Smooth muscle cell (in vitro differentiated cells): ENCODE measurements around the gene ATG9B. TPM values are rescaled to one million over a fixed set of nuclear protein-coding genes. Genes with fewer than 3 reads are reported as not detected.

Experiments used
- DNase-seq: peaks from one replicate; lab custom pipeline; 2025; ENCODE audit not compliant: unreplicated experiment; lab: John Stamatoyannopoulos, UW
- H2AFZ ChIP-seq: fragments of 200-600 bp; sonication (generic); 2 replicates; pipeline ENCODE4 v1.6.0; 2016; ENCODE audit warnings: antibody characterized with exemption, low read depth, mild to moderate bottlenecking
- H3F3A ChIP-seq: fragments of 200-600 bp; sonication (generic); 2 replicates; pipeline ENCODE4 v1.6.0; 2017; ENCODE audit warnings: antibody characterized with exemption, low read depth
- H3K27ac ChIP-seq: fragments of 200-600 bp; sonication (generic); 2 replicates; pipeline ENCODE4 v1.5.1; 2016; ENCODE audit warnings: low read depth, mild to moderate bottlenecking
- H3K27me3 ChIP-seq: fragments of 200-600 bp; sonication (generic); 2 replicates; pipeline ENCODE4 v1.6.1; 2016; ENCODE audit warnings: low read depth, mild to moderate bottlenecking
- H3K36me3 ChIP-seq: fragments of 200-600 bp; sonication (generic); 2 replicates; pipeline ENCODE4 v1.5.1; 2016; ENCODE audit warnings: low read depth
- H3K4me1 ChIP-seq: fragments of 200-600 bp; sonication (generic); 2 replicates; pipeline ENCODE4 v1.5.1; 2016; ENCODE audit warnings: low read depth
- H3K4me2 ChIP-seq: fragments of 200-600 bp; sonication (generic); 2 replicates; pipeline ENCODE4 v1.6.0; 2016; ENCODE audit warnings: mild to moderate bottlenecking
- H3K4me3 ChIP-seq: fragments of 200-600 bp; sonication (generic); 2 replicates; pipeline ENCODE4 v1.5.1; 2016; ENCODE audit warnings: mild to moderate bottlenecking
- H3K79me2 ChIP-seq: fragments of 200-600 bp; sonication (generic); 2 replicates; pipeline ENCODE4 v1.6.0; 2016; ENCODE audit warnings: low read depth, mild to moderate bottlenecking
- H3K9ac ChIP-seq: fragments of 200-600 bp; sonication (generic); 2 replicates; pipeline ENCODE4 v1.6.0; 2016; ENCODE audit warnings: low read depth
- H3K9me3 ChIP-seq: fragments of 200-600 bp; sonication (generic); replicated peaks from 2 replicates; pipeline ENCODE4 v1.5.1; 2016; ENCODE audit warnings: low read depth
- H4K20me1 ChIP-seq: fragments of 200-600 bp; sonication (generic); 2 replicates; pipeline ENCODE4 v1.6.0; 2016; ENCODE audit warnings: low read depth
- CTCF ChIP-seq: fragments of 200-600 bp; sonication (generic); IDR thresholded peaks from 2 replicates; pipeline ENCODE4 v1.5.1; 2017; ENCODE audit warnings: borderline replicate concordance, mild to moderate bottlenecking, antibody characterized with exemption; ENCODE audit not compliant: insufficient read depth, poor library complexity, severe bottlenecking
- WGBS: methylation state at CpG from one replicate; pipeline ENCODE4 v1.1.7; 2016; ENCODE audit warnings: low lambda C conversion rate; 5-methylcytosine and 5-hydroxymethylcytosine counted together
- polyA plus RNA-seq: library from polyadenylated mRNA; unstranded; fragments of >200 nt; fragmentation: Nextera tagmentation; extraction: Ambion mirVana; gene quantifications from 2 replicates; pipeline ENCODE4 v1.2.1, GENCODE V29; 2016
- total RNA-seq: library from RNA; depleted of rRNA; stranded (reverse); fragments of >200 nt; gene quantifications from 2 replicates; pipeline ENCODE4 v1.2.3, GENCODE V29; 2014

Gene ATG9B
- total and polyA plus RNA-seq, 2 experiments from 2014 or later: 2.6 to 6.5 TPM

GRCh38 chr7:151006590-151007300, 17.5 kb downstream of the ATG9B start:
- peaks cover 6% of the 10 kb centered on the region for H3F3A ChIP-seq
- no peak for TF ChIP-seq CTCF
- no peak for DNase-seq
- no peaks in the 10 kb centered on the region for H3K9me3 ChIP-seq
- no peaks in the 10 kb centered on the region for H3K79me2 ChIP-seq
- H3K4me1 ChIP-seq: peaks cover 24% of the 10 kb centered on the region
- H3K27ac ChIP-seq: no peak overlapping the region
- 90% methylated on average over 23 of the region's 23 CpGs for WGBS
- no peak overlapping the region for H3K4me2 ChIP-seq
- H3K9ac ChIP-seq: no peak overlapping the region
- no peak overlapping the region for H3K4me3 ChIP-seq
- no peaks in the 10 kb centered on the region for H3K36me3 ChIP-seq
- H2AFZ ChIP-seq: no peak overlapping the region
- no peaks in the 10 kb centered on the region for H3K27me3 ChIP-seq
- no peaks in the 10 kb centered on the region for H4K20me1 ChIP-seq

GRCh38 chr7:151005566-151005965, 18.7 kb downstream of the ATG9B start:
- no peak for TF ChIP-seq CTCF
- Histone ChIP-seq H3K9me3 (no peaks in the 10 kb centered on the region), H2AFZ (no peak overlapping the region), H3K4me3 (no peak overlapping the region), H3K79me2 (no peaks in the 10 kb centered on the region), H3K9ac (no peak overlapping the region), H3K4me1 (peaks cover 16% of the 10 kb centered on the region), H3K27ac (no peak overlapping the region), H3K36me3 (no peaks in the 10 kb centered on the region), H3F3A (peaks cover 2% of the 10 kb centered on the region), H3K27me3 (no peaks in the 10 kb centered on the region), H4K20me1 (no peaks in the 10 kb centered on the region), H3K4me2 (no peak overlapping the region)
- 93% methylated on average over 9 of the region's 9 CpGs for WGBS
- no peak for DNase-seq

- no peak overlapping the region for H3K4me3 ChIP-seq
- no peak overlapping the region for H3K4me2 ChIP-seq
- H3K9me3 ChIP-seq: no peaks in the 10 kb centered on the region
- H3K27ac ChIP-seq: no peak overlapping the region
- H3K4me1 ChIP-seq: peaks cover 3% of the 10 kb centered on the region
- no peak for TF ChIP-seq CTCF
- H3K9ac ChIP-seq: no peak overlapping the region
- H3K27me3 ChIP-seq: no peaks in the 10 kb centered on the region
- 88% methylated on average over 12 of the region's 12 CpGs for whole genome bisulfite sequencing
- no peak overlapping the region for H2AFZ ChIP-seq
- DNase-seq: no peak
- H3K36me3 ChIP-seq: no peaks in the 10 kb centered on the region
- no peaks in the 10 kb centered on the region for H4K20me1 ChIP-seq
- no peaks in the 10 kb centered on the region for H3K79me2 ChIP-seq
- no peaks in the 10 kb centered on the region for H3F3A ChIP-seq
Observed at GRCh38 chr7:151003572-151003971, 20.7 kb downstream of the ATG9B start.

GRCh38 chr7:151001546-151001945, 22.7 kb downstream of the ATG9B start:
- no peak overlapping the region for H3K4me2 ChIP-seq
- no peaks in the 10 kb centered on the region for H4K20me1 ChIP-seq
- no peaks in the 10 kb centered on the region for H3K27me3 ChIP-seq
- H3K9ac ChIP-seq: no peak overlapping the region
- H3K4me3 ChIP-seq: no peak overlapping the region
- H3K36me3 ChIP-seq: no peaks in the 10 kb centered on the region
- no peaks in the 10 kb centered on the region for H3F3A ChIP-seq
- no peak overlapping the region for H3K27ac ChIP-seq
- H3K79me2 ChIP-seq: no peaks in the 10 kb centered on the region
- H3K9me3 ChIP-seq: no peaks in the 10 kb centered on the region
- H2AFZ ChIP-seq: no peak overlapping the region
- no peak for TF ChIP-seq CTCF
- 97% methylated on average over 16 of the region's 16 CpGs for WGBS
- no peak for DNase-seq
- H3K4me1 ChIP-seq: no peaks in the 10 kb centered on the region
